Measurements from ENCODE around the gene NFS1.
"Not testable (repeated sequence)": the region's sequence is repeated elsewhere in the genome, so short reads cannot be mapped to it uniquely, and the experiment has no call there.

Gene NFS1

DNA sequence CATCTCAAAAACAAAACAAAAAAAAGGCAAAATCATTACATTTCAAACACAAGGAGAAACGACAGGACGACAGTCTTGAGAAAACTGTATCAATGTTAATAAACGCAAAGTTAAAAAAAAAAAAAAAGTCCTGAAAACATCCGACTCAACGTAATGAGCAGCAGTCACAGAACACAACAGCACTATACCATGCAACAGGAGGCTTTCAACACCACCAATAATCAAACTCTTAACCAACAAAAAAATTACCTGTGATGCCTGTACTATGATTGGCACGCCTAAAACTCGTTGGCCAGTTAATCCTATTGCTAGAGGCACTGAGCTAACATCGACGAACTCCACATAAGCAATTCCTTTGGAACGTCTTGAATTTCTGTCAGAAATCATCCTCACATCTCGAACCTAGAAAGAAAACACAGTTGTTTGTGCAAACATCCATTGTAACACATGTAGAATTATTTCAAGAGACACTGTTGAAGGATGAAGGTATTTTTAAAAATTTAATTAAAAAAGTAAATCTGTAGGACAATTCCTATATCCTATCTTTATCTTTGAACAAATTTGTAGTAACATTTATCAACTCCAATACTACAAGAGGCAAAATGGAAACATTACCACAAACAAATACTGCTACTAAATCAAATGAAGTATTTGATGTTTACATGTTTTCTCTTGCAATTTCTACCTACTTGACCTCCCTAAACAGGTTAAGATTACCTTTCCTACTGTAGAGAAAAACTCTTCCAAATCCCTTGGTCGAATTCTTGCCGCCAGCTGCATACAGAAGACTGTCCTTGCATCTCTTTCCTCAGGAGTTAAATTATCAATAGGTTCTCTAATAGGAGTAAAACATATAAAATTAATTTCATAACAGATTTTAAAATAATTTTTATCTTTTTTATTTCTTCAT lies 25.4 kb upstream of the NFS1 start:
- no peak overlapping the region for H3K4me3 ChIP-seq (ENCODE audit: low read depth, low read length)
- TF ChIP-seq, protein P1, sequence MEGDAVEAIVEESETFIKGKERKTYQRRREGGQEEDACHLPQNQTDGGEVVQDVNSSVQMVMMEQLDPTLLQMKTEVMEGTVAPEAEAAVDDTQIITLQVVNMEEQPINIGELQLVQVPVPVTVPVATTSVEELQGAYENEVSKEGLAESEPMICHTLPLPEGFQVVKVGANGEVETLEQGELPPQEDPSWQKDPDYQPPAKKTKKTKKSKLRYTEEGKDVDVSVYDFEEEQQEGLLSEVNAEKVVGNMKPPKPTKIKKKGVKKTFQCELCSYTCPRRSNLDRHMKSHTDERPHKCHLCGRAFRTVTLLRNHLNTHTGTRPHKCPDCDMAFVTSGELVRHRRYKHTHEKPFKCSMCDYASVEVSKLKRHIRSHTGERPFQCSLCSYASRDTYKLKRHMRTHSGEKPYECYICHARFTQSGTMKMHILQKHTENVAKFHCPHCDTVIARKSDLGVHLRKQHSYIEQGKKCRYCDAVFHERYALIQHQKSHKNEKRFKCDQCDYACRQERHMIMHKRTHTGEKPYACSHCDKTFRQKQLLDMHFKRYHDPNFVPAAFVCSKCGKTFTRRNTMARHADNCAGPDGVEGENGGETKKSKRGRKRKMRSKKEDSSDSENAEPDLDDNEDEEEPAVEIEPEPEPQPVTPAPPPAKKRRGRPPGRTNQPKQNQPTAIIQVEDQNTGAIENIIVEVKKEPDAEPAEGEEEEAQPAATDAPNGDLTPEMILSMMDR (IDR thresholded peaks at IDR 0.05; ENCODE audit: low read depth, low read length, missing control alignments), result no peak
- DNase-seq (ENCODE audit: low read depth), result no peak

DNA sequence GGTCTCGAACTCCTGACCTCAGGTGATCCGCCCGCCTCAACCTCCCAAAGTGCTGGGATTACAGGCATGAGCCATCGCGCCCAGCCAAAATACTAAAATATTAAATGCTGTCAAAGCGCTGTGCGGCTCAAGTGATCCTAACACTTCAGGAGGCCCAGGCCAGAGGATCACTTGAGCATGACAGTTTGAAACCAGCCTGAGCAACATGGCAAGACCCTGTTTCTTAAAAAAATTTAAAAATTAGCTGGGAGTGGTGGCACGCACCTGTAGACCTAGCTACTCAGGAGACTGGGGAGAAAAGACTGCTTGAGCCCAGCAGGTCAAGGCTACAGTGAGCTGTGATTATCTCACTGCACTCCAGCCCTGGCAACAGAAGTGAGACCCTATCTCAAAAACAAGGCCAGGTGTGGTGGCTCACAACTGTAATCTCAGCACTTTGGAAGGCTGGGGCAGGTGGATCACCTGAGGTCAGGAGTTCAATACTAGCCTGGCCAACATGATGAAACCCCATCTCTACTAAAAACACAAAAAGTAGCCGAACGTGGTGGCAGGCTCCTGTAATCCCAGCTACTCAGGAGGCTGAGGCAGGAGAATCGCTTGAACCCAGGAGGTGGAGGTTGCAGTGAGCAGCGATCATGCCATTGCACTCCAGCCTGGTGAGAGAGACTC lies 24.6 kb upstream of the NFS1 start:
- not testable (repeated sequence) for H3K4me3 ChIP-seq (ENCODE audit: low read depth, low read length); DNase-seq (ENCODE audit: low read depth)

DNA sequence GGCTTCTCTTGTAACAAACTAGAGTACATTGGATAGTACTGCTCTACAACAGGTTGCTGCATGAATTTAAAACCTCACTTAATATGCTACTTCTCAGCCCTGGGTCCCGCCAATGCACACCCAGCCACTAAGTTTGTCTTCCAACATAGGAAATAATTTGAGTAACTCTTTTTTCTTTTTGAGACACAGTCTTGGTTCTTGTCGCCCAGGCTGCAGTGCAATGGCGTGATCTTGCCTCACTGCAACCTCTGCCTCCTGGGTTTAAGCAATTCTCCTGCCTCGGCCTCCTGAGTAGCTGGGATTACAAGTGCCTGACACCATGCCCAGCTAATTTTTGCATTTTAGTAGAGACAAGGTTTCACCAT lies 24.1 kb upstream of the NFS1 start:
- DNase-seq (ENCODE audit: low read depth); H3K4me3 ChIP-seq (ENCODE audit: low read depth, low read length): not testable (repeated sequence)

DNA sequence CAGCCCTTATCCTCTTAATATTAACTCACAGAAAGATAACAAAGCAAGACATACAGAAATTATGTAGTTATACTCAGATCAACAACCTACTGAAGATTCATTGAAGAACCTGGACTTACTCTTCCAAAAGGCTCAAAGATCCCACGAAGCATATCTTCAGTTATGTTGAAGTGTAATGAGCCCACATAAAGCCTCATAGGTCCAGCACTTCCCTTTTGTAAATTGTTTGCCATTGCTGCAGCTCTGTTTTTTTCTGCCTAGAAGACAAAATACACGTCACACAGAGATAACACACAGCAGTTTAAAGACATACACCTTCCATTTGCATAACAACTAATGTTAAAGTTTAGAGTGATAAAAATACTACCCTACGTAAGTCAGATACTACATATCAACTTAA lies 22.5 kb upstream of the NFS1 start:
- no peak overlapping the region for H3K4me3 ChIP-seq (ENCODE audit: low read depth, low read length)
- DNase-seq (ENCODE audit: low read depth), result no peak
- TF ChIP-seq, protein P1 (IDR thresholded peaks at IDR 0.05; ENCODE audit: low read depth, low read length, missing control alignments), result no peak

DNA sequence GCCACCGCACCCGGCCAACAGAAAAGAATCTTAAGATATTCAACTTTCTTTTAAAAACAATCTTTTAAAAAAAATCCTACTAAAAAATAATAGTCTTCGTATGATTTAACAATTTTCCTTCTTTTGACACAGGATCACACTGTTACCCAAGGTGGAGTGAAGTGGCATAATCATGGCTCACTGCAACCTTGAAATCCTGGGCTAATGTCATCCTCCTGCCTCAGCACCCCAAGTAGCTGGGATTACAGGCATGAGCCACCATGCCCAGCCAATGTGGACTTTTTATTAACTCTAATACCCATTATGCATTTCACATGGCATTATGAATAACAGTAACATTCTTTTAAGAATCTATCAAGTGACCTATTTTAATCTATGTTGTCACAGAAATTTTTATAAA lies 22.1 kb upstream of the NFS1 start:
- H3K4me3 ChIP-seq (ENCODE audit: low read depth, low read length), result no peak overlapping the region
- DNase-seq (ENCODE audit: low read depth), result no peak
- TF ChIP-seq, protein P1 (IDR thresholded peaks at IDR 0.05; ENCODE audit: low read depth, low read length, missing control alignments), result no peak

DNA sequence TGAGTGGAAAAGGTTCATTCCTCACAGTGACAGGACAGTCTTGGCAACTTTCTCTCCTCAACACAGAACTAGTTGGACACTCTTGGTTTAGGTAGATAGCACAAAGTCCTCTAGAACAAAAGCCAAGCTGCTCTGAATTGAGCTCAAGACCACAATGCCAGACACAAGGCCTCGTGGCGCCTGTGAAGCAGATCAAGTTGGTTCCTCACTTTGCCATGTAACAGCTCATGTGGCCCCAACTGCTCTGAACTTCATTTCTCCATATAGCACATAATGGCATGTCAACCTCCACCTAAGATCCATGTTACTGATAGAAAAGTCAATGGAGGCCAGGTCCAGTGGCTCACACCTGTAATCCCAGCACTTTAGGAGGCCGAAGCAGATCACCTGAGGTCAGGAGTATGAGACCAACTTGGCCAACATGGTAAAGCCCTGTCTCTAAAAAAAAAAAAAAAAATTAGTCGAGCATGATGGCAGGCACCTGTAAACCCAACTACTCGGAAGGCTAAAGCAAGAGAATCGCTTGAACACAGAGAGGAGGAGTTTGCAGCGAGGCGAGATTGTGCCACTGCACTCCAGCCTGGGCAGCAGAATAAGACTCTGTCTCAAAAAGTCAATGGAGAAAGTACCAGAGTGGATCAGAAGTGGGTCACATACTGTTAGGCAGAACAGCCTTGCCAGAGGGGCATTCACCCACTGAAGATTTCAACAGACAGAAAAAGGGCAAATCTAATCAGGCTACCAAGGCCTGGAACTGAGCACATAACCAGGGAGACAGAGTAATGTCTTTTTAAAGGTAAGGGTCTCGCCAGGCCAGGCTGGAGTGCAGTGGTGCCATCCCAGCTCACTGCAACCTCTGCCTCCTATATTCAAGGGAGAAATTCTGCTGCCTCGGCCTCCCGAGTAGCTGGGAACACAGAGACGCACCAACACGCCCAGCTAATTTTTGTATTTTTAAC lies 21.3 kb upstream of the NFS1 start:
- no peak overlapping the region for H3K4me3 ChIP-seq (ENCODE audit: low read depth, low read length)
- TF ChIP-seq, protein P1 (IDR thresholded peaks at IDR 0.05; ENCODE audit: low read depth, low read length, missing control alignments), result no peak
- DNase-seq (ENCODE audit: low read depth), result no peak

DNA sequence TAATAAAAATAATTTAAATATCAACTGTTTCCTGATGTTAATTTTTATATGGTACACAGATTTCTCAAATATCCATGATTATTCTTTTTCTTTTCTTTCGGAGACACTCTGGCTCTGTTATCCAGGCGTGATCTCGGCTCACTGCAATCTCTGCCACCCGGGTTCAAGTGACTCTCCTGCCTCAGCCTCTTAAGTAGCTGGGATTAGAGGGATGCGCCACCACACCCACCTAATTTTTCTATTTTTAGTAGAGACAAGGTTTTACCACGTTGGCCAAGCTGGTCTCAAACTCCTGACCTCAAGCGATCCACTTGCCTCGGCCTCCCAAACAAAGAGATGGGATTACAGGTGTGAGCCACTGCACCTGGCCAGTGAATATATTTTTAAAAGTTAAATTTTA lies 20.6 kb upstream of the NFS1 start:
- TF ChIP-seq, protein P1 (IDR thresholded peaks at IDR 0.05; ENCODE audit: low read depth, low read length, missing control alignments), result no peak
- DNase-seq (ENCODE audit: low read depth), result no peak
- H3K4me3 ChIP-seq (ENCODE audit: low read depth, low read length), result no peak overlapping the region
